Measurements from ENCODE around the gene OSBPL2.

- TF ChIP-seq CTCF (IDR thresholded peaks at IDR 0.05; ENCODE audit: low read depth, low read length, missing input control) (no peak), REST (IDR thresholded peaks at IDR 0.05) (no peak), GABPA (IDR thresholded peaks at IDR 0.05 in 1 of 2, conservative IDR thresholded peaks at IDR 0.05 in 1 of 2) (no peak), TAF1 (conservative IDR thresholded peaks at IDR 0.05) (no peak)
These were observed 94.9 kb downstream of the OSBPL2 start for GRCh38 chr20:62332989-62333819.

All from liver (tissue), 3 donors.